Neural crest cell (in vitro differentiated cells): ENCODE data around the gene SYT14. TPM values are rescaled to one million over a fixed set of nuclear protein-coding genes. Genes with fewer than 3 reads are reported as not detected.
"Not testable (repeated sequence)": the region's sequence is repeated elsewhere in the genome, so short reads cannot be mapped to it uniquely, and the experiment has no call there.

Source experiments
- DNase-seq: peaks from one replicate; pipeline ENCODE4 v3.0.0; 2021; ENCODE audit warnings: low read depth, mixed read lengths, low spot score
- H3K27ac Mint-ChIP-seq: one replicate; pipeline ENCODE4 v1.8.0; 2021; ENCODE audit warnings: mild to moderate bottlenecking, mixed read lengths; ENCODE audit not compliant: unreplicated experiment
- H3K27me3 Mint-ChIP-seq: 2 replicates; pipeline ENCODE4 v1.8.0; 2021; ENCODE audit warnings: low read depth, mild to moderate bottlenecking, mixed read lengths
- H3K36me3 Mint-ChIP-seq: 2 replicates; pipeline ENCODE4 v1.8.0; 2021; ENCODE audit warnings: low read depth, mild to moderate bottlenecking, mixed read lengths
- H3K4me1 Mint-ChIP-seq: 2 replicates; pipeline ENCODE4 v1.8.0; 2021; ENCODE audit warnings: mixed read lengths
- H3K4me3 Mint-ChIP-seq: one replicate; pipeline ENCODE4 v1.8.0; 2021; ENCODE audit warnings: mild to moderate bottlenecking, mixed read lengths
- H3K9me3 Mint-ChIP-seq: 2 replicates; pipeline ENCODE4 v1.8.0; 2021; ENCODE audit warnings: mixed read lengths
- CTCF ChIP-seq: fragments of 200-600 bp; sonication (generic); conservative IDR thresholded peaks from 2 replicates; pipeline ENCODE4 v1.5.0; 2021; ENCODE audit warnings: antibody characterized with exemption, mild to moderate bottlenecking
- total RNA-seq: library from RNA; stranded (reverse); gene quantifications from 2 replicates; pipeline ENCODE4 v1.2.1, GENCODE V29; 2021

The SYT14 gene
- total RNA-seq, 1 donor from 2014 or later: 3.6 TPM

DNA sequence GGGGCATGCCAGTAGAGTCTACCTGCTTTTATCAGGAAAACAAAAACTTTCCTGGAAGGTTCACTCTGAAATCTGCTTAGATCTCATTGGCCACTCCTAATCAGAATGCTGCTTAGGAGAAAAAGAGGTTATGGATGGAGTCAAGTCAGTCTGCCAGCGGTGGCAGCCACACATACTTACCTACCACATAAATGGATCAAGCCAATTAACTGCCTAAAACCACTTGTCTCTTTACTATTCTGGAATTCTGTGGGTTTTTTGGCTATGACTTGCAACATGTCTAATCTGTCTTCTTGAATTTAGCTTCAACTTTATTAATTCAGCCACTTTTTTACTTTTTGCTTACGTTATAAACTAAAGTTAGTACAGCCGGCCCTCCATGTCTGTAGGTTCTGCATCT lies 154.3 kb downstream of the SYT14 start:
- Mint-ChIP-seq H3K36me3 (no peaks in the 10 kb centered on the region), H3K27me3 (no peaks in the 10 kb centered on the region), H3K4me3 (no peak overlapping the region), H3K9me3 (no peaks in the 10 kb centered on the region), H3K27ac (no peak overlapping the region), H3K4me1 (no peaks in the 10 kb centered on the region)
- no peak for DNase-seq
- no peak for TF ChIP-seq CTCF

GRCh38 chr1:210093461-210093860 lies 155.4 kb downstream of the SYT14 start:
- no peak for TF ChIP-seq CTCF
- DNase-seq: no peak
- H3K27ac Mint-ChIP-seq: no peak overlapping the region

DNA sequence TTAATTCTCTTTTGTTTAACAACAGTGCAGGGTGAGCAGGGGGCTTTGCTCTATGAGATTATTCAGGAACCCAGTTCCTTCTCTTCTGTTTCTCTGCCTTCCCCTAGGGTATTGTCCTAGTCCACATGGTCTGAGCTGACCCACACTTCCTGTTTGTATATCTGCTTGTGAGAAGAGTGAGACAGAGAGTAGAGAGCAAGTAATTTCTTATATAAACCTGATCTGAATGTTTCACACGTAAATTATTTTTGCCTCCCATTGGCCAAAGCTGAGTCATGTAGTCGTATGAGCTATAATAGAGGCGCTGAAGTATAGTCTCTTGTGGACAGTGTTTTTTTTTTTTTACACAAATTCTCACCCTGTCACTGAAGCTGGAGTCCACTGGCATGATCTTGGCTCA lies 160.3 kb downstream of the SYT14 start:
- H3K27ac Mint-ChIP-seq: no peak overlapping the region
- H3K4me1 Mint-ChIP-seq: no peaks in the 10 kb centered on the region
- no peak for TF ChIP-seq CTCF
- H3K4me3 Mint-ChIP-seq: no peak overlapping the region
- no peaks in the 10 kb centered on the region for H3K36me3 Mint-ChIP-seq
- no peaks in the 10 kb centered on the region for H3K27me3 Mint-ChIP-seq
- no peak for DNase-seq
- no peaks in the 10 kb centered on the region for H3K9me3 Mint-ChIP-seq

More at GRCh38 chr1:210093461-210093860, 155.4 kb downstream of the SYT14 start:
- H3K36me3 Mint-ChIP-seq: no peaks in the 10 kb centered on the region
- H3K4me3 Mint-ChIP-seq: no peak overlapping the region
- no peaks in the 10 kb centered on the region for H3K27me3 Mint-ChIP-seq
- H3K4me1 Mint-ChIP-seq: no peaks in the 10 kb centered on the region
- H3K9me3 Mint-ChIP-seq: no peaks in the 10 kb centered on the region

- Mint-ChIP-seq H3K27me3 (no peaks in the 10 kb centered on the region), H3K36me3 (no peaks in the 10 kb centered on the region), H3K27ac (no peak overlapping the region)
Observed at GRCh38 chr1:210099921-210100320, 161.9 kb downstream of the SYT14 start.

DNA sequence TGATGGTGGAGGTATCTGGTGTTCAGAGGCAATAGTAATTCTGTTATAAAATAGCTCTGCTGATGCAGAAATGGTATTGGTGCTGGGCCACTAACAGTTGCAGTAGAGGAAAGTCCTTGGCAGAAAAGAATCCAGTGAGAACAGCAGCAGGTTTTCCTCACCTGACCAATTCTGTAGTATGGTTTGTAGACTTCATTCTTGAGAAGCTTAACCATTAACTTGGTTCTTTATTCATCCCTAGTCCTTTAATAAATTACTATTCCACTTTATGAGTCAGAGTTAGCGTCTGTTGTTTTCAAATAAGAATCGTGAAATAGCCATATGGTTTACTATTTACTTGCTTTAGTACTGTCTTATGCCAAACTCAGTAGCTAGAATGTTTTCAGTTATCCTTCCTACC lies 166.1 kb downstream of the SYT14 start:
- Mint-ChIP-seq H3K27ac (no peak overlapping the region), H3K9me3 (no peaks in the 10 kb centered on the region), H3K27me3 (no peaks in the 10 kb centered on the region), H3K4me1 (no peaks in the 10 kb centered on the region), H3K4me3 (no peak overlapping the region), H3K36me3 (peaks cover 4% of the 10 kb centered on the region)
- no peak for TF ChIP-seq CTCF
- no peak for DNase-seq

More at GRCh38 chr1:210099921-210100320, 161.9 kb downstream of the SYT14 start:
- Mint-ChIP-seq H3K4me3 (no peak overlapping the region), H3K9me3 (no peaks in the 10 kb centered on the region), H3K4me1 (no peaks in the 10 kb centered on the region)
- no peak for DNase-seq
- TF ChIP-seq CTCF: no peak

DNA sequence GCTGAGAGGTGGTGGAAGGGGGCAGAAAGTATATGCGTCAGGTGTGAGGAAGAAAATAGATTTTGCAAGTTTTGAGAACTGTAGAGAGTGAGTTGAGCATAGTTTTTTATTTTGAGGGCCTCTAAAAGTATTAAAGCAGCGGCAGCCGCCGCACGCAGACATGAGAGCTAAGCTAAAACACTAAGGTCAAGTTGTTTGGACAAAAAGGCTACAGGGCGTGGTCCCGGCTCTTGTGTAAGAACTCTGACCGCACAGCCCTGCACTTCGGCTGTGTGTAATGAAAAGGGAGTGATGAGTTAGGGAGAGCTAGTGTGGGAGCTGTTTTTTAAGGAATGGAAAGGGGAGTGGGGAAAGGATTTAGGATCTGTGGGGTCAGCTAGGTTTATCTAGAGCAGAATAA lies 174.9 kb downstream of the SYT14 start:
- H3K36me3 Mint-ChIP-seq, H3K9me3 Mint-ChIP-seq: not testable (repeated sequence)

More for the DNA sequence above, 174.9 kb downstream of the SYT14 start:
- H3K4me3 Mint-ChIP-seq, H3K4me1 Mint-ChIP-seq, H3K27ac Mint-ChIP-seq, H3K27me3 Mint-ChIP-seq, DNase-seq: not testable (repeated sequence)
